HepG2 (cell line): ENCODE measurements around the gene RABGEF1. TPM values are rescaled to one million over a fixed set of nuclear protein-coding genes. Genes with fewer than 3 reads are reported as not detected.

Experiments
- ATAC-seq: fragments of 200-7000 bp; cut with Tn5 transposase; 3 replicates; pipeline ENCODE4 v1.9.1; 2020; ENCODE audit warnings: mild to moderate bottlenecking, moderate library complexity
- BruUV-seq: library from RNA; stranded (reverse); fragments of 400-500 nt; replicated peaks from 2 replicates; lab custom pipeline; 2021; lab: Mats Ljungman, UMichigan
- CTCF ChIA-PET: fragments of 300-600 bp; formaldehyde crosslinking; extraction: SDS; loops from one replicate; lab custom pipeline; 2021; ENCODE audit warnings: low total read pairs, inconsistent platforms, low intra/inter-chr PET ratio; lab: Yijun Ruan, JAX
- POLR2A ChIA-PET: fragments of 350-600 bp; sonication (Branson Sonifier 250); formaldehyde crosslinking; loops from one replicate; lab custom pipeline; 2020; ENCODE audit warnings: antibody characterized with exemption, inconsistent platforms; lab: Yijun Ruan, JAX
- DNase-seq: peaks from one replicate; pipeline ENCODE4 v3.0.0-alpha.2; 2015; ENCODE audit warnings: low spot score
- FAIRE-seq: peaks from 3 replicates; lab custom pipeline; 2011; peaks lifted over from hg19 to GRCh38; lab: Jason Lieb, UNC
- H2AFZ ChIP-seq: one replicate; pipeline ENCODE4 v1.6.1; 2011; ENCODE audit warnings: low read length, inconsistent platforms
- H3K27ac ChIP-seq: fragments of 300-600 bp; 3 replicates; pipeline ENCODE4 v1.8.0; 2011; ENCODE audit warnings: mixed run types, mild to moderate bottlenecking, mixed read lengths, low read length, inconsistent platforms; ENCODE audit not compliant: insufficient read depth; ENCODE audit errors: extremely low read length
- H3K27me3 ChIP-seq, 2 experiments: fragments of 200-600 bp in 1 of 2; 2 replicates in 1 of 2; 3 replicates in 1 of 2; pipeline versions ENCODE4 v1.6.0 to v1.8.0; 2011; ENCODE audit warnings: low read length in 2 of 2, mild to moderate bottlenecking in 2 of 2, moderate library complexity in 2 of 2, inconsistent platforms in 1 of 2; ENCODE audit not compliant: insufficient read depth in 2 of 2, control insufficient read depth in 1 of 2
- H3K36me3 ChIP-seq, 2 experiments: fragments of 200-600 bp in 1 of 2; replicated peaks in 1 of 2; 2 replicates in 1 of 2; 3 replicates in 1 of 2; pipeline versions ENCODE4 v1.5.1 to v1.8.0; 2011; ENCODE audit warnings: low read length in 2 of 2, inconsistent platforms in 1 of 2; ENCODE audit not compliant: insufficient read depth in 2 of 2, control insufficient read depth in 1 of 2
- H3K4me1 ChIP-seq: 2 replicates; pipeline ENCODE4 v1.5.1; 2012; ENCODE audit warnings: low read length, inconsistent platforms; ENCODE audit not compliant: insufficient read depth
- H3K4me2 ChIP-seq: 2 replicates; pipeline ENCODE4 v1.6.0; 2011; ENCODE audit warnings: low read depth, low read length, inconsistent platforms
- H3K4me3 ChIP-seq, 3 experiments: fragments of 200-600 bp in 1 of 3; sonication (generic), shearing (Covaris generic) in 1 of 3; replicated peaks in 1 of 3; 2 replicates each; pipeline ENCODE4 v1.5.1; 2011 to 2016; ENCODE audit warnings: low read length in 3 of 3, inconsistent platforms in 2 of 3, low read depth in 2 of 3, mild to moderate bottlenecking in 2 of 3, control low read depth in 1 of 3, mixed read lengths in 1 of 3; ENCODE audit not compliant: insufficient read depth in 1 of 3
- H3K79me2 ChIP-seq: one replicate; pipeline ENCODE4 v1.6.1; 2011; ENCODE audit warnings: low read length, inconsistent platforms; ENCODE audit not compliant: insufficient read depth
- H3K9ac ChIP-seq: 2 replicates; pipeline ENCODE4 v1.6.0; 2011; ENCODE audit warnings: mild to moderate bottlenecking, low read depth, low read length, inconsistent platforms; ENCODE audit not compliant: insufficient read depth
- H3K9me3 ChIP-seq: 2 replicates; pipeline ENCODE4 v1.5.1; 2012; ENCODE audit warnings: mild to moderate bottlenecking, low read length
- H4K20me1 ChIP-seq: 2 replicates; pipeline ENCODE4 v1.6.0; 2011; ENCODE audit warnings: inconsistent platforms, mild to moderate bottlenecking, low read length, moderate library complexity; ENCODE audit not compliant: insufficient read depth
- ATM ChIP-seq: fragments of 450-650 bp; IDR thresholded peaks from 2 replicates; pipeline ENCODE4 v1.7.1; 2017; ENCODE audit warnings: mild to moderate bottlenecking, borderline replicate concordance
- KAT8 ChIP-seq: IDR thresholded peaks from 2 replicates; pipeline ENCODE4 v1.6.1; 2016; ENCODE audit warnings: missing genetic modification reagents, missing compliant biosample characterization
- MAX ChIP-seq: IDR thresholded peaks from 2 replicates; pipeline ENCODE4 v1.6.1; 2012; ENCODE audit warnings: inconsistent platforms
- NR2F6 ChIP-seq, 2 experiments: IDR thresholded peaks; 2 replicates each; pipeline ENCODE4 v1.6.1; 2016; ENCODE audit warnings: antibody characterized with exemption in 1 of 2, mild to moderate bottlenecking in 1 of 2
- SALL1 ChIP-seq: sonication (generic); formaldehyde crosslinking; IDR thresholded peaks from 2 replicates; pipeline ENCODE4 v1.8.0; 2022; ENCODE audit warnings: mild to moderate bottlenecking, missing genetic modification reagents
- SKI ChIP-seq: fragments of 450-650 bp; IDR thresholded peaks from one replicate; pipeline ENCODE4 v1.6.1; 2018; ENCODE audit warnings: mild to moderate bottlenecking; ENCODE audit not compliant: partially characterized antibody
- SRSF1 ChIP-seq: fragments of 200-400 bp; formaldehyde crosslinking; optimal IDR thresholded peaks from 2 replicates; pipeline ENCODE3; 2017; ENCODE audit warnings: mild to moderate bottlenecking, low read depth, low read length, moderate library complexity
- ZNF629 ChIP-seq: sonication (generic); formaldehyde crosslinking; conservative IDR thresholded peaks from 2 replicates; pipeline ENCODE4 v1.5.0; 2020; ENCODE audit warnings: missing genetic modification reagents
- ZNF75D ChIP-seq: sonication (generic); formaldehyde crosslinking; IDR thresholded peaks from 2 replicates; pipeline ENCODE4 v1.8.1; 2023; ENCODE audit warnings: missing genetic modification reagents, mild to moderate bottlenecking, borderline replicate concordance
- WGBS: methylation state at CpG from one replicate; pipeline ENCODE4 v1.1.6; 2017; ENCODE audit warnings: low lambda C conversion rate; 5-methylcytosine and 5-hydroxymethylcytosine counted together
- in situ Hi-C: cut with HindIII; loops from 2 replicates; pipeline ENCODE4 v1.10.0; 2017; ENCODE audit warnings: low pct_unique_long_range_greater_than_20kb; ENCODE audit not compliant: extremely low pct_ligation_motif_present
- intact Hi-C: fragments of 100-400 bp; cut with micrococcal nuclease; formaldehyde crosslinking; loops from one replicate; pipeline ENCODE4 v1.10.0; 2022; ENCODE audit not compliant: unreplicated experiment
- polyA plus RNA-seq, 8 experiments: library from polyadenylated mRNA; depleted of rRNA in 3 of 8; stranded (reverse) in 7 of 8; unstranded in 1 of 8; fragments of >200 nt; fragmentation: Illumina TruSeq in 4 of 8; extraction: Trizol in 4 of 8; gene quantifications; 2 replicates each; pipeline versions ENCODE4 v1.2.1 to v1.2.3, GENCODE V29; 2011 to 2016; ENCODE audit warnings: low read depth in 4 of 8, missing spikeins in 1 of 8, mixed read lengths in 1 of 8; ENCODE audit not compliant: insufficient read depth in 1 of 8
- total RNA-seq, 5 experiments: library from RNA; depleted of rRNA; stranded (reverse); fragments of >200 nt; fragmentation: Illumina TruSeq; extraction: Trizol; gene quantifications; 2 replicates each; pipeline ENCODE4 v1.2.3, GENCODE V29; 2016; ENCODE audit warnings: low read depth in 1 of 5
- TF ChIP-seq, protein P1 (sequence below): sonication (generic); formaldehyde crosslinking; IDR thresholded peaks from 2 replicates; pipeline ENCODE4 v1.8.1; 2023; ENCODE audit warnings: mild to moderate bottlenecking, missing genetic modification reagents, borderline replicate concordance
- TF ChIP-seq, protein P2 (sequence below): sonication (generic); formaldehyde crosslinking; IDR thresholded peaks from 2 replicates; pipeline ENCODE4 v1.4.0; 2020; ENCODE audit warnings: missing genetic modification reagents

RABGEF1 gene
- total and polyA plus RNA-seq, 2 of the 13 experiments (the other 11 are each of a cell fraction or from before 2014, with no cell fraction given) = 22.7 to 35.3 TPM

GRCh38 chr7:66734006-66734405 is 6.5 kb upstream of the RABGEF1 start:
- Histone ChIP-seq H2AFZ (no peak overlapping the region), H3K79me2 (no peaks in the 10 kb centered on the region), H3K4me1 (peaks cover 4% of the 10 kb centered on the region), H4K20me1 (no peaks in the 10 kb centered on the region), H3K9me3 (peaks cover 12% of the 10 kb centered on the region), H3K4me3 (no peak overlapping the region), H3K27ac (no peak overlapping the region), H3K27me3 (no peaks in the 10 kb centered on the region), H3K36me3 (no peaks in the 10 kb centered on the region; a peak in 1 of 5 replicates), H3K4me2 (no peak overlapping the region), H3K9ac (no peak overlapping the region)
- CTCF ChIA-PET = no interaction called here
- FAIRE-seq (no peak), DNase-seq (no peak), ATAC-seq (no peak)
- BruUV-seq = no TSS peak
- intact Hi-C loops (no loop called here), in situ Hi-C loops (no loop called here)
- POLR2A ChIA-PET = no interaction called here
- WGBS = 97% methylated on average over 6 of the region's 6 CpGs
- TF ChIP-seq ZNF75D (CRISPR knock-in tag) (no peak), KAT8 (no peak), ATM (no peak), SALL1 (CRISPR knock-in tag) (no peak), SKI (no peak), SRSF1 (no peak)
- TF ChIP-seq, protein P1, sequence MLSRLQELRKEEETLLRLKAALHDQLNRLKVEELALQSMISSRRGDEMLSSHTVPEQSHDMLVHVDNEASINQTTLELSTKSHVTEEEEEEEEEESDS = no peak

GRCh38 chr7:66735154-66735553 is 5.4 kb upstream of the RABGEF1 start:
- in situ Hi-C loops = no loop called here
- Histone ChIP-seq H3K27me3 (no peaks in the 10 kb centered on the region; a peak in 1 of 5 replicates), H3K9ac (no peak overlapping the region), H3K36me3 (no peaks in the 10 kb centered on the region; a peak in 1 of 5 replicates), H3K4me2 (no peak overlapping the region), H4K20me1 (no peaks in the 10 kb centered on the region), H3K79me2 (peaks cover 6% of the 10 kb centered on the region), H3K27ac (no peak overlapping the region), H3K4me3 (no peak overlapping the region), H3K4me1 (peaks cover 14% of the 10 kb centered on the region), H2AFZ (no peak overlapping the region), H3K9me3 (peaks cover 12% of the 10 kb centered on the region)
- FAIRE-seq (no peak), ATAC-seq (no peak), DNase-seq (no peak)
- WGBS = 95% methylated on average over 3 of the region's 3 CpGs
- BruUV-seq = no TSS peak
- ChIA-PET CTCF (no interaction called here), POLR2A (no interaction called here)
- intact Hi-C loops = no loop called here
- TF ChIP-seq ZNF629 (CRISPR knock-in tag) (peak; percentile 75), MAX (no peak), NR2F6 (IDR thresholded peaks at IDR 0.05) (no peak), NR2F6 (CRISPR knock-in tag; IDR thresholded peaks at IDR 0.05) (no peak)
- TF ChIP-seq, protein P2, sequence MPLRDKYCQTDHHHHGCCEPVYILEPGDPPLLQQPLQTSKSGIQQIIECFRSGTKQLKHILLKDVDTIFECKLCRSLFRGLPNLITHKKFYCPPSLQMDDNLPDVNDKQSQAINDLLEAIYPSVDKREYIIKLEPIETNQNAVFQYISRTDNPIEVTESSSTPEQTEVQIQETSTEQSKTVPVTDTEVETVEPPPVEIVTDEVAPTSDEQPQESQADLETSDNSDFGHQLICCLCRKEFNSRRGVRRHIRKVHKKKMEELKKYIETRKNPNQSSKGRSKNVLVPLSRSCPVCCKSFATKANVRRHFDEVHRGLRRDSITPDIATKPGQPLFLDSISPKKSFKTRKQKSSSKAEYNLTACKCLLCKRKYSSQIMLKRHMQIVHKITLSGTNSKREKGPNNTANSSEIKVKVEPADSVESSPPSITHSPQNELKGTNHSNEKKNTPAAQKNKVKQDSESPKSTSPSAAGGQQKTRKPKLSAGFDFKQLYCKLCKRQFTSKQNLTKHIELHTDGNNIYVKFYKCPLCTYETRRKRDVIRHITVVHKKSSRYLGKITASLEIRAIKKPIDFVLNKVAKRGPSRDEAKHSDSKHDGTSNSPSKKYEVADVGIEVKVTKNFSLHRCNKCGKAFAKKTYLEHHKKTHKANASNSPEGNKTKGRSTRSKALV (CRISPR knock-in tag) = no peak
